Measurements from ENCODE around the gene STOML1. TPM values are rescaled to one million over a fixed set of nuclear protein-coding genes. Genes with fewer than 3 reads are reported as not detected.

STOML1 gene
- total RNA-seq, 6 experiments from 2014 or later, result 7.2 to 12.7 (median 8.3) TPM

DNA sequence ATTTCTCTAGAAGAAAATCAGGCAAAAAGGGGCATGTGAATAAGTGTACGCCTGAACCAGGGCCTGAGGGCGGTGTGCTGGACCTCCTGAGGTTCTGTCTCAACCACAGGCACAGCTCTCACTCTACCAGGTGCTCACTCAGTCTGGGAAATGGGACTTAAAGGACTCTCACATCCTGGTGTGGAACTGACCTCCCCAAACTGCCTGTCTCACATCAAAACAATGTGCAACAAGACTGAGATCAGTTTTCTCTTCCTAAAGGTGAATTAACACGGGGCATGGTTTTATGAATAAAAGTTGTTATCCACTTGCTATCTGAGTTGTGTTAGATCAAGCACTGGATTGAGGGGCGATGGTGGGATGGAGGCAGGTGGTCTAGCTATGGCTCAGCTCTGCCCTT, 4.8 kb downstream of the STOML1 start:
- WGBS (ENCODE audit: insufficient coverage, low coverage, low lambda C conversion rate, missing lambda C conversion rate), result 100% methylated on average over 2 of the region's 4 CpGs
- peaks cover 0 to 4% (median 0%) of the 10 kb centered on the region in 4 donors for H3K36me3 ChIP-seq
- peaks cover 0 to 18% (median 3%) of the 10 kb centered on the region in 4 donors for H3K4me1 ChIP-seq
- H3K27me3 ChIP-seq, result no peaks in the 10 kb centered on the region
- DNase-seq (no peak), ATAC-seq (no peak)
- no peak for TF ChIP-seq POLR2A (IDR thresholded peaks at IDR 0.05)
- TF ChIP-seq, protein P1, sequence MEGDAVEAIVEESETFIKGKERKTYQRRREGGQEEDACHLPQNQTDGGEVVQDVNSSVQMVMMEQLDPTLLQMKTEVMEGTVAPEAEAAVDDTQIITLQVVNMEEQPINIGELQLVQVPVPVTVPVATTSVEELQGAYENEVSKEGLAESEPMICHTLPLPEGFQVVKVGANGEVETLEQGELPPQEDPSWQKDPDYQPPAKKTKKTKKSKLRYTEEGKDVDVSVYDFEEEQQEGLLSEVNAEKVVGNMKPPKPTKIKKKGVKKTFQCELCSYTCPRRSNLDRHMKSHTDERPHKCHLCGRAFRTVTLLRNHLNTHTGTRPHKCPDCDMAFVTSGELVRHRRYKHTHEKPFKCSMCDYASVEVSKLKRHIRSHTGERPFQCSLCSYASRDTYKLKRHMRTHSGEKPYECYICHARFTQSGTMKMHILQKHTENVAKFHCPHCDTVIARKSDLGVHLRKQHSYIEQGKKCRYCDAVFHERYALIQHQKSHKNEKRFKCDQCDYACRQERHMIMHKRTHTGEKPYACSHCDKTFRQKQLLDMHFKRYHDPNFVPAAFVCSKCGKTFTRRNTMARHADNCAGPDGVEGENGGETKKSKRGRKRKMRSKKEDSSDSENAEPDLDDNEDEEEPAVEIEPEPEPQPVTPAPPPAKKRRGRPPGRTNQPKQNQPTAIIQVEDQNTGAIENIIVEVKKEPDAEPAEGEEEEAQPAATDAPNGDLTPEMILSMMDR (IDR thresholded peaks at IDR 0.05), result no peak
- no peak overlapping the region for H3K4me3 ChIP-seq
- peak overlapping the region in 1 of 3 donors; percentile 38 for H3K27ac ChIP-seq
- intact Hi-C loops (cut with DNase I), result no loop called here
- no peaks in the 10 kb centered on the region for H3K9me3 ChIP-seq

DNA sequence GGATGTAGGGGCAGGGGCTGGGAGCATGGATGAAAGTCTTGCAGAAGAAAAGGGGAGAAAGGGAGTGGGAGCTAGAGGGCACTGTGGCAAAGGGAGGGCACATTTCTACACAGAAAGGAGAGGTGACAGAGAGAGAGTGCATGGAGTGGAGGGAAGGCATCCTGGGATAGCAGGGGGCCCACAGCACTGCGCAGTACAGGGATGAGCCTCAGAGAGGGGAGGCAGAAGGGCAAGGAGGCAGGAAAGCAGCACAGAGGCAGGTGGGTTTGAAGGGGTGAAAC, 5.4 kb downstream of the STOML1 start:
- ATAC-seq (no peak), DNase-seq (no peak)
- Histone ChIP-seq H3K4me3 (no peak overlapping the region), H3K27me3 (no peaks in the 10 kb centered on the region), H3K36me3 (peaks cover 0 to 4% (median 0%) of the 10 kb centered on the region in 4 donors), H3K9me3 (no peaks in the 10 kb centered on the region), H3K4me1 (peaks cover 0 to 19% (median 3%) of the 10 kb centered on the region in 4 donors), H3K27ac (no peak overlapping the region)
- WGBS (ENCODE audit: insufficient coverage, low coverage, low lambda C conversion rate, missing lambda C conversion rate), result 100% methylated on average over 1 of the region's 1 CpG
- no peak for TF ChIP-seq POLR2A (IDR thresholded peaks at IDR 0.05)
- TF ChIP-seq, protein P1 (IDR thresholded peaks at IDR 0.05), result no peak
- intact Hi-C loops (cut with DNase I), result no loop called here

DNA sequence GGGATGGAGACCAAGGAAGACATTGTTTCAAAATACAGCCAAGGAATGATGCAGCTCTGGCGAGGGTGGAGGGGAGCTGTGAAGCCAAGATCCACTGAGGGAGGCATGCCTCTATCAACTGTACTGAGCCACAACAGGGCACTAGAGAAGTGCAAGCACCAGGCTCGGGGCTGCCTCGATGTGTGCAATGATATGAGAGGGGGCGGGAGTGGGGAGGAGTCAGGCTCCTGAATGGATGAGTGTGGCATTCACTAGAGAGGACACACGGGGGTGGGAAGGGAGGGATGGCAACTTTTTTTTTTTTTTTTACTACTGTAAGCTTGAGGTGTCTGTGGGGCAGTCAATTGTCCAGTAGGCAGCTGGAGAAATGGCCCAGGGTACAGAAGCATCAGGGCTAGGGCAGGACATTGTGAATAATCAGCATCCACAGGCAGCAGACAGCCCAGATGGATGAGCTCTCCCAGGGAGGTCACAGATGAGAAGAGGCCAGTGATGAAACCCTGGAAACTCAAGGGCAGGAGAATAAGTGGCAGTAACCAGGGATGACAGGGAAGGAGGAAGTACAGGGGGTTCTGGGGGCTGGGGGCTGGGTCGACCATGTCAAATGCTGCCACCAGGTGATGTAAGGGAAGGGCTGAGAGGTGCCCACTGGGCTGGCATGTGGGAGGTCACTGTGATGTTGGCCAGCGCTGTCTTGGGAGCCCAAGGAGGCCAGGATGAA, 5.9 kb downstream of the STOML1 start:
- DNase-seq, result peak in 1 of 3 donors; percentile 37
- intact Hi-C loops (cut with DNase I), result no loop called here
- peaks cover 0 to 4% (median 0%) of the 10 kb centered on the region in 4 donors for H3K36me3 ChIP-seq
- no peak overlapping the region for H3K27ac ChIP-seq
- TF ChIP-seq POLR2A (IDR thresholded peaks at IDR 0.05), result no peak
- TF ChIP-seq, protein P1 (IDR thresholded peaks at IDR 0.05), result no peak
- no peak for ATAC-seq
- 45% methylated on average over 6 of the region's 7 CpGs for WGBS (ENCODE audit: insufficient coverage, low coverage, low lambda C conversion rate, missing lambda C conversion rate)
- H3K4me1 ChIP-seq, result peaks cover 0 to 14% (median under 1%) of the 10 kb centered on the region in 4 donors
- H3K27me3 ChIP-seq, result no peaks in the 10 kb centered on the region
- H3K9me3 ChIP-seq, result no peaks in the 10 kb centered on the region
- no peak overlapping the region for H3K4me3 ChIP-seq

DNA sequence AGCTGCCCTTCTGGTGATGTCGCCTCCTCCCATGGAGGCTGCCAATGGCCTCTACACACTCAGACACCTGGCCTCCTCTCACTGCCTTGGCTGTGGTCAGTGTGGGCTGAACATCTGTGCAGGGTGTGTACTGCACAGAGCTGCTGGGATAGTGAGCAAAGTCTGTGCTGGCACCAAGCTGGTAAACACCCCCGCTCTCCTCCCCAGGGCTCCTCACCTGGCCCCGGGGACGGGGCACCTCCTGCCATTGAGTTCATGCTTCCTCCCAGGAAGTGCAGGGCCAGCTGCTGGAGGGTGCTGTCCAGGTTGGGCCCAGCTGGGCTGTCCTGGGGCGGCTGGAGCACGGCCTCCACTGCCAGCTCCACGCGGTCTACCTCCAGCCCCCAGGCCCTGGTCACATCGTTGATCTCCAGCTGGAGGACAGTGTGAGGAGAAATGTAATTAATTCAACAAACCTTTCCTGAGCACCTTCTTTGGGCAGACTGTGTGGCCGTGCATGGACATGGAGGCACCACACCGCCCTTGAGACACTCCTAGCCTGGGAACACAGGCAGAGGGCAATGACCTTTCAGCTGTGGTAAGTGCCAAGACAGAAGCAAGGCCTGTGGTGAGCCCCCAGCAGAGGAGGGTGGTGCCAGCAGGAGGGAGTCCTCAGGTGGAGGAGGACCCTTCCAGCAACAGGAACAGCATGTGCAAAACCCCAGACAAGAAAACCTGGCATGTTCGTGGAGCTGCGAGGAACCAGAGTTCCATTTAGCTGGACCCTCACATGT, 6.8 kb downstream of the STOML1 start:
- no peaks in the 10 kb centered on the region for H3K9me3 ChIP-seq
- peaks cover 0 to 11% (median 0%) of the 10 kb centered on the region in 4 donors for H3K4me1 ChIP-seq
- H3K4me3 ChIP-seq, result no peak overlapping the region
- DNase-seq, result peak in 1 of 3 donors; percentile 35
- no peak overlapping the region for H3K27ac ChIP-seq
- no peak for ATAC-seq
- intact Hi-C loops (cut with DNase I), result no loop called here
- peaks cover 0 to 4% (median 0%) of the 10 kb centered on the region in 4 donors for H3K36me3 ChIP-seq
- TF ChIP-seq, protein P1 (IDR thresholded peaks at IDR 0.05), result no peak
- TF ChIP-seq POLR2A (IDR thresholded peaks at IDR 0.05), result no peak
- H3K27me3 ChIP-seq, result no peaks in the 10 kb centered on the region
- 90% methylated on average over 6 of the region's 13 CpGs for WGBS (ENCODE audit: insufficient coverage, low coverage, low lambda C conversion rate, missing lambda C conversion rate)
